HEK293 (cell line): ENCODE results near the gene MCUR1.

Experiments
- CTCF ChIA-PET: fragments of 350-600 bp; formaldehyde crosslinking; extraction: SDS; loops from one replicate; lab custom pipeline; 2021; ENCODE audit warnings: antibody characterized with exemption; lab: Yijun Ruan, JAX
- POLR2A ChIA-PET: fragments of 300-600 bp; formaldehyde crosslinking; extraction: SDS; loops from one replicate; lab custom pipeline; 2020; ENCODE audit warnings: antibody characterized with exemption, inconsistent platforms; lab: Yijun Ruan, JAX
- H3K27ac ChIP-seq: fragments of 200-500 bp; sonication (Bioruptor generic); 2 replicates; pipeline ENCODE4 v1.5.1; 2014; ENCODE audit warnings: low read depth, low read length, control low read depth, inconsistent platforms; ENCODE audit errors: extremely low read depth
- H3K36me3 ChIP-seq, 2 experiments: fragments of 200-500 bp in 1 of 2; sonication (Bioruptor generic) in 1 of 2; 1 replicate in 1 of 2; 2 replicates in 1 of 2; pipeline ENCODE4 v1.5.1; 2014 to 2017; ENCODE audit warnings: inconsistent platforms in 2 of 2, low read length in 2 of 2; ENCODE audit not compliant: control insufficient read depth in 2 of 2, insufficient read depth in 1 of 2
- H3K4me1 ChIP-seq: fragments of 200-500 bp; sonication (Bioruptor generic); 2 replicates; pipeline ENCODE4 v1.5.1; 2014; ENCODE audit warnings: mild to moderate bottlenecking, low read length, inconsistent platforms; ENCODE audit not compliant: control insufficient read depth, insufficient read depth
- H3K4me3 ChIP-seq: 2 replicates; pipeline ENCODE4 v1.5.1; 2011; ENCODE audit warnings: low read depth, mild to moderate bottlenecking, control low read depth, low read length, moderate library complexity
- H3K9me3 ChIP-seq: fragments of 200-500 bp; sonication (Bioruptor generic); 2 replicates; pipeline ENCODE4 v1.5.1; 2014; ENCODE audit warnings: low read depth, low read length, inconsistent platforms; ENCODE audit not compliant: control insufficient read depth, insufficient read depth
- CTCF ChIP-seq: fragments of 450-650 bp; formaldehyde crosslinking; IDR thresholded peaks from 2 replicates; pipeline ENCODE4 v1.5.1; 2016; ENCODE audit warnings: missing biosample characterization, missing genetic modification characterization
- EGR2 ChIP-seq: fragments of 450-650 bp; formaldehyde crosslinking; IDR thresholded peaks from 2 replicates; pipeline ENCODE4 v1.5.1; 2016; ENCODE audit warnings: low read depth, missing biosample characterization, missing genetic modification characterization
- GLI2 ChIP-seq: fragments of 450-650 bp; formaldehyde crosslinking; IDR thresholded peaks from 2 replicates; pipeline ENCODE4; 2017; ENCODE audit warnings: missing biosample characterization, missing genetic modification characterization, low read depth, borderline replicate concordance
- GLIS1 ChIP-seq: fragments of 450-650 bp; formaldehyde crosslinking; IDR thresholded peaks from 2 replicates; pipeline ENCODE4 v1.5.1; 2016; ENCODE audit warnings: missing biosample characterization, missing genetic modification characterization
- KLF9 ChIP-seq: fragments of 450-650 bp; formaldehyde crosslinking; IDR thresholded peaks from 2 replicates; pipeline ENCODE4 v1.5.1; 2016; ENCODE audit warnings: missing biosample characterization, missing genetic modification characterization, low read depth
- MZF1 ChIP-seq: fragments of 450-650 bp; formaldehyde crosslinking; IDR thresholded peaks from 2 replicates; pipeline ENCODE4 v1.5.1; 2017; ENCODE audit warnings: missing biosample characterization, missing genetic modification characterization, borderline replicate concordance
- PRDM10 ChIP-seq: fragments of 450-650 bp; formaldehyde crosslinking; IDR thresholded peaks from 2 replicates; pipeline ENCODE4 v1.5.1; 2016; ENCODE audit warnings: missing biosample characterization, missing genetic modification characterization
- RBAK ChIP-seq: fragments of 450-650 bp; formaldehyde crosslinking; IDR thresholded peaks from 2 replicates; pipeline ENCODE4 v1.5.1; 2016; ENCODE audit warnings: missing biosample characterization, missing genetic modification characterization
- SCRT2 ChIP-seq: fragments of 450-650 bp; formaldehyde crosslinking; IDR thresholded peaks from 2 replicates; pipeline ENCODE4 v1.5.1; 2016; ENCODE audit warnings: missing biosample characterization, missing genetic modification characterization
- SP7 ChIP-seq: fragments of 450-650 bp; formaldehyde crosslinking; IDR thresholded peaks from 2 replicates; pipeline ENCODE4 v1.5.1; 2016; ENCODE audit warnings: missing biosample characterization, missing genetic modification characterization
- TRIM28 ChIP-seq: IDR thresholded peaks from 2 replicates; pipeline ENCODE4 v1.6.1; 2011; ENCODE audit warnings: low read length, control low read depth, borderline replicate concordance
- ZBTB7A ChIP-seq: fragments of 450-650 bp; formaldehyde crosslinking; IDR thresholded peaks from 2 replicates; pipeline ENCODE4 v1.5.1; 2016; ENCODE audit warnings: low read depth, missing biosample characterization, missing genetic modification characterization
- ZFHX2 ChIP-seq: fragments of 450-650 bp; formaldehyde crosslinking; conservative IDR thresholded peaks from 2 replicates; pipeline ENCODE4 v1.5.1; 2016; ENCODE audit warnings: missing biosample characterization, missing genetic modification characterization
- ZNF121 ChIP-seq: fragments of 450-650 bp; formaldehyde crosslinking; IDR thresholded peaks from 2 replicates; pipeline ENCODE4 v1.5.1; 2016; ENCODE audit warnings: missing biosample characterization, missing genetic modification characterization
- ZNF174 ChIP-seq: fragments of 450-650 bp; formaldehyde crosslinking; IDR thresholded peaks from 2 replicates; pipeline ENCODE4 v1.5.0; 2017; ENCODE audit warnings: missing biosample characterization, mild to moderate bottlenecking, missing genetic modification characterization
- ZNF24 ChIP-seq: fragments of 450-650 bp; formaldehyde crosslinking; IDR thresholded peaks from 2 replicates; pipeline ENCODE4 v1.5.1; 2016; ENCODE audit warnings: missing biosample characterization, missing genetic modification characterization
- ZNF266 ChIP-seq: fragments of 450-650 bp; formaldehyde crosslinking; IDR thresholded peaks from 2 replicates; pipeline ENCODE4 v1.5.1; 2016; ENCODE audit warnings: missing biosample characterization, missing genetic modification characterization, low read depth
- ZNF280D ChIP-seq: fragments of 450-650 bp; formaldehyde crosslinking; IDR thresholded peaks from 2 replicates; pipeline ENCODE4 v1.5.1; 2016; ENCODE audit warnings: missing biosample characterization, missing genetic modification characterization
- ZNF335 ChIP-seq: fragments of 450-650 bp; formaldehyde crosslinking; conservative IDR thresholded peaks from 2 replicates; pipeline ENCODE4 v1.5.1; 2016; ENCODE audit warnings: missing biosample characterization, missing genetic modification characterization
- ZNF37A ChIP-seq: fragments of 450-650 bp; IDR thresholded peaks from 2 replicates; pipeline ENCODE4 v1.5.1; 2018; ENCODE audit warnings: missing biosample characterization, missing genetic modification characterization
- ZNF426 ChIP-seq: fragments of 450-650 bp; formaldehyde crosslinking; IDR thresholded peaks from 2 replicates; pipeline ENCODE4 v1.5.1; 2017; ENCODE audit warnings: missing biosample characterization, missing genetic modification characterization, mild to moderate bottlenecking, inconsistent platforms, moderate library complexity
- ZNF530 ChIP-seq: fragments of 450-650 bp; formaldehyde crosslinking; IDR thresholded peaks from 2 replicates; pipeline ENCODE4 v1.5.1; 2016; ENCODE audit warnings: low read depth, missing biosample characterization, missing genetic modification characterization
- ZNF544 ChIP-seq: fragments of 450-650 bp; formaldehyde crosslinking; IDR thresholded peaks from 2 replicates; pipeline ENCODE4 v1.5.0; 2017; ENCODE audit warnings: missing biosample characterization, missing genetic modification characterization
- ZNF548 ChIP-seq: fragments of 450-650 bp; formaldehyde crosslinking; IDR thresholded peaks from 2 replicates; pipeline ENCODE4 v1.5.1; 2016; ENCODE audit warnings: missing biosample characterization, missing genetic modification characterization
- ZNF596 ChIP-seq: fragments of 450-650 bp; IDR thresholded peaks from 2 replicates; pipeline ENCODE4 v1.5.0; 2018; ENCODE audit warnings: missing biosample characterization, mild to moderate bottlenecking, missing genetic modification characterization, moderate library complexity
- ZNF654 ChIP-seq: fragments of 450-650 bp; formaldehyde crosslinking; IDR thresholded peaks from 2 replicates; pipeline ENCODE4 v1.5.1; 2016; ENCODE audit warnings: low read depth, missing biosample characterization, missing genetic modification characterization
- ZNF777 ChIP-seq: fragments of 450-650 bp; formaldehyde crosslinking; IDR thresholded peaks from 2 replicates; pipeline ENCODE4 v1.5.1; 2017; ENCODE audit warnings: missing biosample characterization, missing genetic modification characterization, borderline replicate concordance
- ZNF785 ChIP-seq: fragments of 450-650 bp; formaldehyde crosslinking; IDR thresholded peaks from 2 replicates; pipeline ENCODE4 v1.5.1; 2016; ENCODE audit warnings: missing biosample characterization, missing genetic modification characterization
- ZNF791 ChIP-seq: fragments of 450-650 bp; formaldehyde crosslinking; IDR thresholded peaks from 2 replicates; pipeline ENCODE4 v1.5.1; 2016; ENCODE audit warnings: missing biosample characterization, missing genetic modification characterization
- ZSCAN16 ChIP-seq: fragments of 450-650 bp; formaldehyde crosslinking; IDR thresholded peaks from 2 replicates; pipeline ENCODE4 v1.5.1; 2016; ENCODE audit warnings: missing biosample characterization, missing genetic modification characterization

MCUR1 gene

GRCh38 chr6:13825871-13826270 lies 11.5 kb upstream of the MCUR1 start:
- Histone ChIP-seq H3K36me3 (no peaks in the 10 kb centered on the region), H3K9me3 (no peaks in the 10 kb centered on the region), H3K27ac (no peak overlapping the region), H3K4me1 (no peaks in the 10 kb centered on the region), H3K4me3 (no peak overlapping the region)
- ChIA-PET CTCF (interaction anchor here (0.7 to 1.2 kb wide), 2 partner anchors 31 to 50 kb away, joined by 3 to 5 read pairs; no protein-coding TSS in a partner anchor), POLR2A (no interaction called here)
- TF ChIP-seq ZNF785 (tag by site-specific recombination), result no peak
- no peak for TF ChIP-seq ZNF266 (tag by site-specific recombination)
- no peak for TF ChIP-seq ZNF544 (tag by site-specific recombination)
- TF ChIP-seq ZNF791 (tag by site-specific recombination), result no peak
- TF ChIP-seq CTCF (tag by site-specific recombination), result no peak
- TF ChIP-seq TRIM28, result no peak
- no peak for TF ChIP-seq ZNF654 (tag by site-specific recombination)
- no peak for TF ChIP-seq ZNF426
- no peak for TF ChIP-seq ZNF777 (tag by site-specific recombination)
- no peak for TF ChIP-seq ZNF121 (tag by site-specific recombination)
- TF ChIP-seq ZNF37A (tag by site-specific recombination), result no peak
- TF ChIP-seq ZNF335 (tag by site-specific recombination), result no peak
- no peak for TF ChIP-seq SP7 (tag by site-specific recombination)
- TF ChIP-seq ZBTB7A, result no peak
- TF ChIP-seq ZSCAN16 (tag by site-specific recombination), result no peak

GRCh38 chr6:13818341-13818740 lies 4.0 kb upstream of the MCUR1 start:
- Histone ChIP-seq H3K9me3 (no peaks in the 10 kb centered on the region), H3K36me3 (no peaks in the 10 kb centered on the region), H3K27ac (no peak overlapping the region), H3K4me1 (no peaks in the 10 kb centered on the region), H3K4me3 (no peak overlapping the region)
- POLR2A ChIA-PET, result no interaction called here
- CTCF ChIA-PET, result interaction anchor here (0.6 to 1.8 kb wide), 3 partner anchors 17 to 343 kb away, joined by 3 to 5 read pairs (median 4); no protein-coding TSS in a partner anchor
- TF ChIP-seq SCRT2 (tag by site-specific recombination), result no peak
- TF ChIP-seq KLF9 (tag by site-specific recombination), result no peak
- TF ChIP-seq ZNF24, result no peak
- TF ChIP-seq ZNF530, result no peak
- no peak for TF ChIP-seq RBAK (tag by site-specific recombination)
- no peak for TF ChIP-seq ZFHX2 (tag by site-specific recombination)
- TF ChIP-seq PRDM10 (tag by site-specific recombination), result no peak
- no peak for TF ChIP-seq GLI2 (tag by site-specific recombination)
- no peak for TF ChIP-seq EGR2 (tag by site-specific recombination)
- TF ChIP-seq ZNF596 (tag by site-specific recombination), result no peak
- no peak for TF ChIP-seq ZNF548 (tag by site-specific recombination)
- TF ChIP-seq SP7 (tag by site-specific recombination), result no peak
- no peak for TF ChIP-seq ZNF280D (tag by site-specific recombination)
- TF ChIP-seq GLIS1, result no peak
- no peak for TF ChIP-seq MZF1
- TF ChIP-seq ZNF174, result no peak
